Measurements from ENCODE around the gene SOCS1. TPM values are rescaled to one million over a fixed set of nuclear protein-coding genes. Genes with fewer than 3 reads are reported as not detected.

SOCS1 gene
- total and polyA plus RNA-seq, 2 donors (not counting 3 experiments of a cell fraction or from before 2014, with no cell fraction given) = 1.1 to 1.7 TPM

- no peak for TF ChIP-seq MAX (IDR thresholded peaks at IDR 0.05; ENCODE audit: insufficient read depth, insufficient read length)
- no peak for TF ChIP-seq GATA2 (IDR thresholded peaks at IDR 0.05; ENCODE audit: insufficient read depth, insufficient read length, low read depth, low read length)
- no peak for TF ChIP-seq JUN (IDR thresholded peaks at IDR 0.05; ENCODE audit: borderline replicate concordance, insufficient read depth, insufficient read length, low read depth)
- no peak for TF ChIP-seq MYC (IDR thresholded peaks at IDR 0.05; ENCODE audit: low read depth, low read length)
- no peak for TF ChIP-seq POLR2AphosphoS5 (IDR thresholded peaks at IDR 0.05; ENCODE audit: insufficient read depth, low read depth, low read length)
- TF ChIP-seq, protein P1, sequence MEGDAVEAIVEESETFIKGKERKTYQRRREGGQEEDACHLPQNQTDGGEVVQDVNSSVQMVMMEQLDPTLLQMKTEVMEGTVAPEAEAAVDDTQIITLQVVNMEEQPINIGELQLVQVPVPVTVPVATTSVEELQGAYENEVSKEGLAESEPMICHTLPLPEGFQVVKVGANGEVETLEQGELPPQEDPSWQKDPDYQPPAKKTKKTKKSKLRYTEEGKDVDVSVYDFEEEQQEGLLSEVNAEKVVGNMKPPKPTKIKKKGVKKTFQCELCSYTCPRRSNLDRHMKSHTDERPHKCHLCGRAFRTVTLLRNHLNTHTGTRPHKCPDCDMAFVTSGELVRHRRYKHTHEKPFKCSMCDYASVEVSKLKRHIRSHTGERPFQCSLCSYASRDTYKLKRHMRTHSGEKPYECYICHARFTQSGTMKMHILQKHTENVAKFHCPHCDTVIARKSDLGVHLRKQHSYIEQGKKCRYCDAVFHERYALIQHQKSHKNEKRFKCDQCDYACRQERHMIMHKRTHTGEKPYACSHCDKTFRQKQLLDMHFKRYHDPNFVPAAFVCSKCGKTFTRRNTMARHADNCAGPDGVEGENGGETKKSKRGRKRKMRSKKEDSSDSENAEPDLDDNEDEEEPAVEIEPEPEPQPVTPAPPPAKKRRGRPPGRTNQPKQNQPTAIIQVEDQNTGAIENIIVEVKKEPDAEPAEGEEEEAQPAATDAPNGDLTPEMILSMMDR (IDR thresholded peaks at IDR 0.05; ENCODE audit: extremely low read depth in 1 of 2, insufficient read depth in 1 of 2, low read depth in 1 of 2, low read length in 2 of 2) = no peak
- no peak for TF ChIP-seq EZH2 (IDR thresholded peaks at IDR 0.05; ENCODE audit: borderline replicate concordance, low read depth, low read length, severe bottlenecking)
- no peak for TF ChIP-seq FOS (IDR thresholded peaks at IDR 0.05; ENCODE audit: borderline replicate concordance, insufficient read depth, low read length)
- no peak for TF ChIP-seq POLR2A (IDR thresholded peaks at IDR 0.05; ENCODE audit: low read depth, low read length)
These were observed 12.9 kb upstream of the SOCS1 start, which contains the start of gene TNP2 for GRCh38 chr16:11268921-11269375. TNP2 (minus strand) TSS chr16:11269325; CDS start chr16:11269262, 63 bp downstream.

More at GRCh38 chr16:11268921-11269375, 12.9 kb upstream of the SOCS1 start, which contains the start of gene TNP2:
- dilution Hi-C loops (cut with MboI; ENCODE audit: extremely low pct_ligation_motif_present, low sequenced_read_pairs) = no loop called here
- DNase-seq (ENCODE audit: low read depth, low spot score) (no peak), FAIRE-seq (no peak)
- POLR2A ChIA-PET = no interaction called here
- no peaks in the 10 kb centered on the region for H3K9me1 ChIP-seq (replicated peaks; ENCODE audit: control insufficient read depth, extremely low read depth, insufficient read depth, low read length)
- no peaks in the 10 kb centered on the region for H3K36me3 ChIP-seq (ENCODE audit: control insufficient read depth in 2 of 2, extremely low read depth in 1 of 2, insufficient read depth in 2 of 2, low read length in 2 of 2)
- BruUV-seq (replicated peaks) = no TSS peak
- H4K20me1 ChIP-seq (replicated peaks; ENCODE audit: control insufficient read depth, extremely low read depth, insufficient read depth, low read length) = no peaks in the 10 kb centered on the region
- H3K79me2 ChIP-seq (ENCODE audit: control insufficient read depth, insufficient read depth, low read length) = no peaks in the 10 kb centered on the region
- no peak within 1 kb of the TSS for H3K27ac ChIP-seq (ENCODE audit: insufficient read depth, low read depth, low read length)
- no peaks in the 10 kb centered on the region for H3K4me1 ChIP-seq (ENCODE audit: control insufficient read depth, extremely low read depth, insufficient read depth, low read length)
- H3K27me3 ChIP-seq (ENCODE audit: control insufficient read depth in 2 of 2, insufficient read depth in 2 of 2, low read length in 2 of 2) = no peaks in the 10 kb centered on the region
- H3K4me3 ChIP-seq (replicated peaks in 1 of 3; ENCODE audit: insufficient read depth in 1 of 3, low read depth in 1 of 3, low read length in 3 of 3) = no peak within 1 kb of the TSS
- CTCF ChIA-PET = interaction anchor here (0.8 to 5.2 kb wide), 4 partner anchors 10 to 298 kb away, joined by 3 to 20 read pairs (median 3); partner anchors contain the start of gene SOCS1
- H3K9me3 ChIP-seq (replicated peaks; ENCODE audit: control insufficient read depth, insufficient read depth, low read length) = no peaks in the 10 kb centered on the region
- H3K4me2 ChIP-seq (ENCODE audit: insufficient read depth, low read length) = no peak within 1 kb of the TSS
- intact Hi-C loops (cut with micrococcal nuclease) = no loop called here
- H2AFZ ChIP-seq (ENCODE audit: low read depth, low read length) = no peak within 1 kb of the TSS
- H3K9ac ChIP-seq (replicated peaks; ENCODE audit: extremely low read depth, insufficient read depth, low read length) = no peak within 1 kb of the TSS
